ENCODE data around the gene PTPRA. TPM values are rescaled to one million over a fixed set of nuclear protein-coding genes. Genes with fewer than 3 reads are reported as not detected.

Gene PTPRA
- total and polyA plus RNA-seq, 2 of the 4 experiments (the other 2 are of a cell fraction), result 35.0 to 50.0 TPM

DNA sequence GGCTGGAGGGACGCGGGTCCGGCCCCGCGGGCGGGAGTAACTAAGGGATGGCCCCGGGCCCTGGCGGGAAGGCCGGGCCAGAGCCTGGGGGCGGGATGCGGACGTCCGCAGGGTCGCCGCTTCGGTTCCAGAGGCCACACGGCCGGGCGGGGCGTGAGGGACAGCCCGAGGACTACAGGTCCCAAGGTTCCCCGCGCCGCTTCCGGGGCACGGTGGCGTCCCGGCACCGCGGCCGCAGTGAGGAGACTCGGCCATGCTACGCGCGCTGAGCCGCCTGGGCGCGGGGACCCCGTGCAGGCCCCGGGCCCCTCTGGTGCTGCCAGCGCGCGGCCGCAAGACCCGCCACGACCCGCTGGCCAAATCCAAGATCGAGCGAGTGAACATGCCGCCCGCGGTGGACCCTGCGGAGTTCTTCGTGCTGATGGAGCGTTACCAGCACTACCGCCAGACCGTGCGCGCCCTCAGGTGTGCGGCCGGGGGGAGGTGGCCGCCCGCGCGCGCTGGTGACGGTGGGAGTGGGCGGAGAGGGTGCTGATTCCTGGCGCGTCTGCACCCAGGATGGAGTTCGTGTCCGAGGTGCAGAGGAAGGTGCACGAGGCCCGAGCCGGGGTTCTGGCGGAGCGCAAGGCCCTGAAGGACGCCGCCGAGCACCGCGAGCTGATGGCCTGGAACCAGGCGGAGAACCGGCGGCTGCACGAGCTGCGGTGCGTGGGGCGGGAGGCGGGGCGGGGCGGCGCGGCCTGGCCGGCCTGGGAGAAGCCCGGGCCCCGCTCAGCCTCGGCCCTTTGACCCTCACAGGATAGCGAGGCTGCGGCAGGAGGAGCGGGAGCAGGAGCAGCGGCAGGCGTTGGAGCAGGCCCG is 172.8 kb downstream of the PTPRA start, which contains the start of gene MRPS26:
MRPS26 (plus strand) TSS at position 237 of the 861 bp plus-strand sequence; CDS start at position 254, 17 bp downstream.
- dilution Hi-C loops (cut with HindIII; ENCODE audit: low sequenced_read_pairs, unreplicated experiment), result no loop called here
- Histone ChIP-seq H2AK5ac (ENCODE audit: low read depth, low read length) (peak within 1 kb of the TSS; percentile 86), H3K56ac (ENCODE audit: extremely low read depth, insufficient read depth, low read length) (peak within 1 kb of the TSS; percentile 65), H2AK9ac (replicated peaks; ENCODE audit: low read depth, low read length, poor library complexity) (peak within 1 kb of the TSS; percentile 95), H3K27me3 (ENCODE audit: control insufficient read depth, insufficient read depth, low read length) (no peaks in the 10 kb centered on the region), H4K5ac (ENCODE audit: low read depth, low read length) (peak within 1 kb of the TSS; percentile 87), H3K36me3 (ENCODE audit: control insufficient read depth, insufficient read depth, low read length) (peaks cover 21% of the 10 kb centered on the region), H2BK120ac (ENCODE audit: low read depth, low read length) (peak within 1 kb of the TSS; percentile 90), H4K91ac (ENCODE audit: insufficient read depth, low read depth, low read length) (peak within 1 kb of the TSS; percentile 91), H3K4ac (ENCODE audit: low read depth, low read length) (peak within 1 kb of the TSS; percentile 92), H2BK5ac (ENCODE audit: low read depth, low read length, poor library complexity, severe bottlenecking) (peak within 1 kb of the TSS; percentile 97), H3K79me1 (ENCODE audit: low read depth in 1 of 2, low read length in 2 of 2) (peaks cover 10 to 23% of the 10 kb centered on the region in 2 experiments), H3K4me3 (ENCODE audit: insufficient read depth, low read depth, low read length) (peak within 1 kb of the TSS; percentile 83), H3K9me3 (ENCODE audit: control insufficient read depth, insufficient read depth, low read length) (no peaks in the 10 kb centered on the region), H3K4me1 (ENCODE audit: control insufficient read depth, insufficient read depth, low read length) (peaks cover 13% of the 10 kb centered on the region), H2AFZ (replicated peaks; ENCODE audit: low read length, poor library complexity) (peak within 1 kb of the TSS; percentile 100), H3K14ac (replicated peaks; ENCODE audit: low read depth, low read length) (peak within 1 kb of the TSS; percentile 91), H3K27ac (ENCODE audit: insufficient read depth, low read length) (peak within 1 kb of the TSS; percentile 94), H3K4me2 (ENCODE audit: low read depth, low read length) (peak within 1 kb of the TSS; percentile 83), H2BK15ac (ENCODE audit: low read depth, low read length) (peak within 1 kb of the TSS; percentile 57; the same call in 1 of the 3 replicates), H3K23ac (ENCODE audit: low read depth, low read length) (peak within 1 kb of the TSS; percentile 58), H3K9me1 (ENCODE audit: insufficient read depth, low read length) (peaks cover 24% of the 10 kb centered on the region), H2BK20ac (ENCODE audit: low read depth, low read length) (no peak within 1 kb of the TSS; the same call in 1 of the 2 replicates), H3K18ac (ENCODE audit: low read depth, low read length) (peak within 1 kb of the TSS; percentile 36; the same call in 1 of the 2 replicates), H4K8ac (ENCODE audit: low read depth in 2 of 2, low read length in 2 of 2) (peak within 1 kb of the TSS; percentile 59 to 91), H3K9ac (ENCODE audit: low read depth, low read length) (peak within 1 kb of the TSS; percentile 83), H4K20me1 (ENCODE audit: insufficient read depth, low read length) (peaks cover 10% of the 10 kb centered on the region)
- BruUV-seq (replicated peaks), result no TSS peak
- DNase-seq (peak; percentile 81), ATAC-seq (ENCODE audit: low read depth) (peak; percentile 94)
- ChIA-PET CTCF (no interaction called here), POLR2A (ENCODE audit: unreplicated experiment) (interaction anchor here (0.5 to 0.7 kb wide), 2 partner anchors 13 to 32 kb away, joined by 3 read pairs; no protein-coding TSS in a partner anchor)
- in situ Hi-C loops (cut with MboI; ENCODE audit: low sequenced_read_pairs), result no loop called here
- 1% methylated on average over 71 of the region's 104 CpGs; no CpG with 5 or more reads in 1 of the 2 experiments for WGBS, 2 experiments (ENCODE audit: extremely low coverage in 2 of 2, insufficient read length in 1 of 2)
- intact Hi-C loops (cut with micrococcal nuclease), result no loop called here
- no peak for TF ChIP-seq RCOR1 (IDR thresholded peaks at IDR 0.05; ENCODE audit: insufficient replicate concordance, low read length)
- peak; percentile 60; the same call in 1 of the 2 replicates for TF ChIP-seq MAZ (IDR thresholded peaks at IDR 0.05; ENCODE audit: borderline replicate concordance, low read depth, low read length)
- TF ChIP-seq, protein P1, sequence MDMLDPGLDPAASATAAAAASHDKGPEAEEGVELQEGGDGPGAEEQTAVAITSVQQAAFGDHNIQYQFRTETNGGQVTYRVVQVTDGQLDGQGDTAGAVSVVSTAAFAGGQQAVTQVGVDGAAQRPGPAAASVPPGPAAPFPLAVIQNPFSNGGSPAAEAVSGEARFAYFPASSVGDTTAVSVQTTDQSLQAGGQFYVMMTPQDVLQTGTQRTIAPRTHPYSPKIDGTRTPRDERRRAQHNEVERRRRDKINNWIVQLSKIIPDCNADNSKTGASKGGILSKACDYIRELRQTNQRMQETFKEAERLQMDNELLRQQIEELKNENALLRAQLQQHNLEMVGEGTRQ (IDR thresholded peaks at IDR 0.05; ENCODE audit: low read depth, low read length), result peak; percentile 24; the same call in 1 of the 2 replicates
- peak; percentile 73; the same call in 1 of the 2 replicates for TF ChIP-seq MXI1 (IDR thresholded peaks at IDR 0.05; ENCODE audit: borderline replicate concordance, low read depth, low read length)
- TF ChIP-seq, protein P2, sequence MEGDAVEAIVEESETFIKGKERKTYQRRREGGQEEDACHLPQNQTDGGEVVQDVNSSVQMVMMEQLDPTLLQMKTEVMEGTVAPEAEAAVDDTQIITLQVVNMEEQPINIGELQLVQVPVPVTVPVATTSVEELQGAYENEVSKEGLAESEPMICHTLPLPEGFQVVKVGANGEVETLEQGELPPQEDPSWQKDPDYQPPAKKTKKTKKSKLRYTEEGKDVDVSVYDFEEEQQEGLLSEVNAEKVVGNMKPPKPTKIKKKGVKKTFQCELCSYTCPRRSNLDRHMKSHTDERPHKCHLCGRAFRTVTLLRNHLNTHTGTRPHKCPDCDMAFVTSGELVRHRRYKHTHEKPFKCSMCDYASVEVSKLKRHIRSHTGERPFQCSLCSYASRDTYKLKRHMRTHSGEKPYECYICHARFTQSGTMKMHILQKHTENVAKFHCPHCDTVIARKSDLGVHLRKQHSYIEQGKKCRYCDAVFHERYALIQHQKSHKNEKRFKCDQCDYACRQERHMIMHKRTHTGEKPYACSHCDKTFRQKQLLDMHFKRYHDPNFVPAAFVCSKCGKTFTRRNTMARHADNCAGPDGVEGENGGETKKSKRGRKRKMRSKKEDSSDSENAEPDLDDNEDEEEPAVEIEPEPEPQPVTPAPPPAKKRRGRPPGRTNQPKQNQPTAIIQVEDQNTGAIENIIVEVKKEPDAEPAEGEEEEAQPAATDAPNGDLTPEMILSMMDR (conservative IDR thresholded peaks at IDR 0.05; ENCODE audit: low read depth, low read length), result no peak
- TF ChIP-seq FOS (IDR thresholded peaks at IDR 0.05; ENCODE audit: low read depth, low read length), result no peak
- no peak for TF ChIP-seq BHLHE40 (IDR thresholded peaks at IDR 0.05; ENCODE audit: low read depth, low read length)
- no peak for TF ChIP-seq RFX5 (IDR thresholded peaks at IDR 0.05; ENCODE audit: low read depth, low read length)
- no peak for TF ChIP-seq RAD21 (IDR thresholded peaks at IDR 0.05; ENCODE audit: low read length)
- no peak for TF ChIP-seq CEBPB (IDR thresholded peaks at IDR 0.05; ENCODE audit: low read depth, low read length)
- TF ChIP-seq POLR2A (IDR thresholded peaks at IDR 0.05; ENCODE audit: low read depth, low read length), result no peak; the same call in 1 of the 2 replicates
- TF ChIP-seq SMC3 (IDR thresholded peaks at IDR 0.05; ENCODE audit: low read depth, low read length), result no peak
- no peak for TF ChIP-seq MAFK (IDR thresholded peaks at IDR 0.05; ENCODE audit: low read depth, low read length)
- no peak for TF ChIP-seq CHD1 (IDR thresholded peaks at IDR 0.05; ENCODE audit: low read depth, low read length)

All from IMR-90 (cell line).